ENCODE measurements around the gene BLACAT1. TPM values are rescaled to one million over a fixed set of nuclear protein-coding genes. Genes with fewer than 3 reads are reported as not detected.

The BLACAT1 gene
- total RNA-seq, 1 experiment from 2014 or later = 0.31 TPM

DNA sequence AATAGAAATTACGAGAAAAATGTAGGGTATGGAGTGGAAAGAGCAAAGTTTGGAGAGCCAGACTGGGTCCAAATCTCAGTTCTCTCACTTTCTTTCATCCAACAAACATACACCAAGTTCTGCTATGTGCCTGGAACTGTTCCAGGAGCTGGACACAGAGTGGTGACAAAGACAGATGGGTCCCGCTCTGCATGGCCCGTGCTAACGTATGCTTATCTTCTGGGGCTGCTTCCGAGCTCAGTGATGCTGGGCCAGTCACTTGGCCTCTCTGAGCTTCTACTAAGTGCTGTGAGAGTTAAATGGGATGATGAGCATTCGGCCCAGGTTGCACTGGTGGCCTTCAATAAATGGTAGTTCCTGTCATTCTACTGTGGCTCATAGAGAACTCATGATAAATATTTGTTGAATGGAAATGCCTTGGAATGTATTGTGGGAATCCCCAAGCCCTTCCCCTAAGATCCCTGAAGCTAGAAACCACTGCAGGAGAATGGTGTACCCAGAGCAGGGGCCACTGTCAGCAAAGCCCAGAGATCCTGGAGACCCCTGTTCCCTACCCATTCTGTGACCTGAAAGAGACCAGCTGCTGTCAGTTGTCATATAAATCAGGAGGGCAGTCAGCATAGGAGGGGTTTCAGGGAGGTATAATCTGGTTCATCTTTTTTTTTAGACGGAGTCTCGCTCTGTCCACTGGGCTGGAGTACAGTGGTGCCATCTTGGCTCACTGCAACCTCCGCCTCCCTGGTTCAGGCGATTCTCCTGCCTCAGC, 37.8 kb downstream of the BLACAT1 start:
- Histone ChIP-seq H3K4me3 (ENCODE audit: low read depth in 2 of 2, low read length in 2 of 2) (no peak overlapping the region), H3K4me1 (ENCODE audit: control insufficient read depth, insufficient read depth, low read length) (no peaks in the 10 kb centered on the region), H3K27me3 (ENCODE audit: control insufficient read depth, insufficient read depth, low read length) (peaks cover 13% of the 10 kb centered on the region; the same call in 1 of the 2 replicates), H3K36me3 (ENCODE audit: control insufficient read depth, insufficient read depth, low read length) (no peaks in the 10 kb centered on the region), H3K27ac (ENCODE audit: low read length) (no peak overlapping the region), H3K9me3 (ENCODE audit: control insufficient read depth, insufficient read depth, low read depth, low read length) (no peaks in the 10 kb centered on the region)
- CTCF ChIA-PET = no interaction called here
- intact Hi-C loops (cut with micrococcal nuclease; ENCODE audit: unreplicated experiment) (no loop called here), in situ Hi-C loops (cut with HindIII; ENCODE audit: low pct_unique_long_range_greater_than_20kb, low sequenced_read_pairs) (no loop called here)
- no peak for ATAC-seq
- TF ChIP-seq TCF7L2 (IDR thresholded peaks at IDR 0.05; ENCODE audit: low read depth, low read length) (no peak), POLR2AphosphoS5 (IDR thresholded peaks at IDR 0.05; ENCODE audit: low read depth, low read length) (no peak), SIN3A (IDR thresholded peaks at IDR 0.05; ENCODE audit: borderline replicate concordance, insufficient read depth, low read depth, low read length) (no peak)
- TF ChIP-seq, protein P1, sequence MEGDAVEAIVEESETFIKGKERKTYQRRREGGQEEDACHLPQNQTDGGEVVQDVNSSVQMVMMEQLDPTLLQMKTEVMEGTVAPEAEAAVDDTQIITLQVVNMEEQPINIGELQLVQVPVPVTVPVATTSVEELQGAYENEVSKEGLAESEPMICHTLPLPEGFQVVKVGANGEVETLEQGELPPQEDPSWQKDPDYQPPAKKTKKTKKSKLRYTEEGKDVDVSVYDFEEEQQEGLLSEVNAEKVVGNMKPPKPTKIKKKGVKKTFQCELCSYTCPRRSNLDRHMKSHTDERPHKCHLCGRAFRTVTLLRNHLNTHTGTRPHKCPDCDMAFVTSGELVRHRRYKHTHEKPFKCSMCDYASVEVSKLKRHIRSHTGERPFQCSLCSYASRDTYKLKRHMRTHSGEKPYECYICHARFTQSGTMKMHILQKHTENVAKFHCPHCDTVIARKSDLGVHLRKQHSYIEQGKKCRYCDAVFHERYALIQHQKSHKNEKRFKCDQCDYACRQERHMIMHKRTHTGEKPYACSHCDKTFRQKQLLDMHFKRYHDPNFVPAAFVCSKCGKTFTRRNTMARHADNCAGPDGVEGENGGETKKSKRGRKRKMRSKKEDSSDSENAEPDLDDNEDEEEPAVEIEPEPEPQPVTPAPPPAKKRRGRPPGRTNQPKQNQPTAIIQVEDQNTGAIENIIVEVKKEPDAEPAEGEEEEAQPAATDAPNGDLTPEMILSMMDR (IDR thresholded peaks at IDR 0.05) = no peak
- TF ChIP-seq, protein P2, sequence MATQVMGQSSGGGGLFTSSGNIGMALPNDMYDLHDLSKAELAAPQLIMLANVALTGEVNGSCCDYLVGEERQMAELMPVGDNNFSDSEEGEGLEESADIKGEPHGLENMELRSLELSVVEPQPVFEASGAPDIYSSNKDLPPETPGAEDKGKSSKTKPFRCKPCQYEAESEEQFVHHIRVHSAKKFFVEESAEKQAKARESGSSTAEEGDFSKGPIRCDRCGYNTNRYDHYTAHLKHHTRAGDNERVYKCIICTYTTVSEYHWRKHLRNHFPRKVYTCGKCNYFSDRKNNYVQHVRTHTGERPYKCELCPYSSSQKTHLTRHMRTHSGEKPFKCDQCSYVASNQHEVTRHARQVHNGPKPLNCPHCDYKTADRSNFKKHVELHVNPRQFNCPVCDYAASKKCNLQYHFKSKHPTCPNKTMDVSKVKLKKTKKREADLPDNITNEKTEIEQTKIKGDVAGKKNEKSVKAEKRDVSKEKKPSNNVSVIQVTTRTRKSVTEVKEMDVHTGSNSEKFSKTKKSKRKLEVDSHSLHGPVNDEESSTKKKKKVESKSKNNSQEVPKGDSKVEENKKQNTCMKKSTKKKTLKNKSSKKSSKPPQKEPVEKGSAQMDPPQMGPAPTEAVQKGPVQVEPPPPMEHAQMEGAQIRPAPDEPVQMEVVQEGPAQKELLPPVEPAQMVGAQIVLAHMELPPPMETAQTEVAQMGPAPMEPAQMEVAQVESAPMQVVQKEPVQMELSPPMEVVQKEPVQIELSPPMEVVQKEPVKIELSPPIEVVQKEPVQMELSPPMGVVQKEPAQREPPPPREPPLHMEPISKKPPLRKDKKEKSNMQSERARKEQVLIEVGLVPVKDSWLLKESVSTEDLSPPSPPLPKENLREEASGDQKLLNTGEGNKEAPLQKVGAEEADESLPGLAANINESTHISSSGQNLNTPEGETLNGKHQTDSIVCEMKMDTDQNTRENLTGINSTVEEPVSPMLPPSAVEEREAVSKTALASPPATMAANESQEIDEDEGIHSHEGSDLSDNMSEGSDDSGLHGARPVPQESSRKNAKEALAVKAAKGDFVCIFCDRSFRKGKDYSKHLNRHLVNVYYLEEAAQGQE (IDR thresholded peaks at IDR 0.05; ENCODE audit: insufficient read depth in 1 of 2, low read depth in 2 of 2, low read length in 1 of 2) = no peak
- no peak for DNase-seq (ENCODE audit: low read depth, low spot score)
- no TSS peak for BruUV-seq (replicated peaks)
- POLR2A ChIA-PET = interaction anchor here (0.5 kb wide), 1 partner anchor 22 kb away, joined by 5 read pairs; no protein-coding TSS in a partner anchor

DNA sequence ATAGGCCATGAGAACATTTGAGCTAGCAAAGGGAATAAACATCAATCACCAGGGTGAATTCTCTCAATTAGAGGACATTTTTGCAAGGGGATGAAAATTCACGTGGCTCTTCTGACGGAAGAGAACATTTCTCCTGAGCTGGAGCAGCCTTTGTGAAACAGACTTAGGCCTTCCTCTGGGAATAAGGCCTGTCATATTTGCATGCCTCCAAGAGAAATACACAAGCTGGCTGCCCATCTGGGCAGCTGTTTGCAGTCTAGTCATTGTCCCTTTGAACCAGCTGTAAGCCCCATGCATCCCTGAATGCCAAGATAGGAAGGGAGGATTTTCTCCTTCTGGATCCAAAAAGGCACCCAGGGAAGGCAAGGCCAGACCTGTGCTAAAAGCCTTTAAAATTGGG, 39.5 kb downstream of the BLACAT1 start:
- Histone ChIP-seq H3K9me3 (ENCODE audit: control insufficient read depth, insufficient read depth, low read depth, low read length) (no peaks in the 10 kb centered on the region), H3K36me3 (ENCODE audit: control insufficient read depth, insufficient read depth, low read length) (no peaks in the 10 kb centered on the region), H3K4me1 (ENCODE audit: control insufficient read depth, insufficient read depth, low read length) (no peaks in the 10 kb centered on the region), H3K4me3 (ENCODE audit: low read depth in 2 of 2, low read length in 2 of 2) (no peak overlapping the region), H3K27ac (ENCODE audit: low read length) (no peak overlapping the region), H3K27me3 (ENCODE audit: control insufficient read depth, insufficient read depth, low read length) (peaks cover 10% of the 10 kb centered on the region; the same call in 1 of the 2 replicates)
- no TSS peak for BruUV-seq (replicated peaks)
- POLR2A ChIA-PET = no interaction called here
- in situ Hi-C loops (cut with HindIII; ENCODE audit: low pct_unique_long_range_greater_than_20kb, low sequenced_read_pairs) (no loop called here), intact Hi-C loops (cut with micrococcal nuclease; ENCODE audit: unreplicated experiment) (no loop called here)
- CTCF ChIA-PET = no interaction called here
- DNase-seq (ENCODE audit: low read depth, low spot score) (no peak), ATAC-seq (no peak)
- TF ChIP-seq POLR2AphosphoS5 (IDR thresholded peaks at IDR 0.05; ENCODE audit: low read depth, low read length) = no peak
- TF ChIP-seq, protein P1 (IDR thresholded peaks at IDR 0.05) = no peak
- TF ChIP-seq, protein P2 (IDR thresholded peaks at IDR 0.05; ENCODE audit: insufficient read depth in 1 of 2, low read depth in 2 of 2, low read length in 1 of 2) = no peak
- TF ChIP-seq SIN3A (IDR thresholded peaks at IDR 0.05; ENCODE audit: borderline replicate concordance, insufficient read depth, low read depth, low read length) = no peak
- TF ChIP-seq TCF7L2 (IDR thresholded peaks at IDR 0.05; ENCODE audit: low read depth, low read length) = no peak

All from Panc1 (cell line).